ENCODE data around the gene PLCD3.

GRCh38 chr17:45086391-45086790, 45.9 kb downstream of the PLCD3 start:
- TF ChIP-seq SIN3A (IDR thresholded peaks at IDR 0.05; ENCODE audit: borderline replicate concordance, low read depth, low read length) (no peak), ZNF766 (CRISPR knock-in tag; IDR thresholded peaks at IDR 0.05; ENCODE audit: borderline replicate concordance) (no peak), KLF16 (CRISPR knock-in tag; IDR thresholded peaks at IDR 0.05) (no peak), E2F1 (CRISPR knock-in tag; IDR thresholded peaks at IDR 0.05) (no peak)
